Stomach (tissue), 4 donors: Measurements from ENCODE around the gene CPAMD8.

Source experiments
- CTCF ChIP-seq, 7 experiments: fragments of 450-650 bp in 4 of 7; fragments of 200-600 bp in 3 of 7; sonication (generic) in 3 of 7; IDR thresholded peaks; one replicate each; pipeline ENCODE4 v1.5.1; 2016 to 2019; ENCODE audit warnings: antibody characterized with exemption in 7 of 7, control low read depth in 2 of 7, mild to moderate bottlenecking in 1 of 7
- POLR2AphosphoS5 ChIP-seq, 3 donors: sonication (generic); formaldehyde crosslinking; IDR thresholded peaks; one replicate each; pipeline ENCODE4 v1.6.1; 2016; ENCODE audit warnings: antibody characterized with exemption in 3 of 3

DNA sequence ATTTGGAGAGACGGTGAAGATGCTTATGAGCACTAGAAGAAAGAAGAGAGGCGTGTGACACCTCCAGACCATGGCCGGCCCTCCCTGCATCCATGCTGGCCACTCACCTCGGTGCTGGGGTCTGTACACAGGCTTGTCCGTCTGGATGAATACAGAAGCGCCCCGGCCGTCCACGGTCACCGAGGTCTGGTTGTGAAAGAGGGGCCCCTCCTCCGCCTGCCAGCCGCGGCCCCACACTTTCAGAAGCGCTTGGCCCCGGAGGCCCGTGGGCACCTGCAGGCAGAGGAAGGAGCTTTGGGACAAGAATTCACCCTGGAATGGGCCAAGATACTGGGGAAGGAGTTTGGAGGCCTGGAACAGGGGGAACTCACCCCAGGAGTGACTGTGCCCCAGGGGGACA, 15.1 kb downstream of the CPAMD8 start:
- TF ChIP-seq POLR2AphosphoS5 (IDR thresholded peaks at IDR 0.05) (no peak), CTCF (IDR thresholded peaks at IDR 0.05) (no peak)
